NCI-H748 treated with DMSO at 0.1 percent for 48 hours (cell line): ENCODE measurements around the gene TENM4.

Experiments used
- DNase-seq: peaks from one replicate; lab custom pipeline; 2025; lab: John Stamatoyannopoulos, UW

TENM4 gene

GRCh38 chr11:78740199-78741071 lies 700.4 kb downstream of the TENM4 start:
- no peak for DNase-seq

DNA sequence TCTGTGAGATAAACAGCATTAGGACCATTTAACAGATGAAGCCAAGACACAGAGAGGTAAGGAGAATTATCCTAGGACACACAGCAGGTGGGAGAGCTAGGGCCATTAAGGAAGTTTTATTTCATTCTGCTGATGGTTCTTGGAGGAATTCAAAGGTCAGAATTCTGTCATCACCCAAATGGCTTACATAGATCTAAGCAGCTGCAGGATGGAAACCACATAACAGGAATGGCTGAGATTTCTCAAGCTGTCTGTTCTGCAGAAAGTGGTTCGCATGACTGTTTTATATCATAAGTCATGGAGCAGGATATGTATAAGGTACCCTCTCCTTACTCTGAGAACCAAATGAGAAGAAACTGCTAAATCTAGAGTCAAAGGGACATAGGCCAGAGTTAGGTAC lies 702.9 kb downstream of the TENM4 start:
- no peak for DNase-seq

GRCh38 chr11:78737301-78737700 lies 703.5 kb downstream of the TENM4 start:
- DNase-seq, result no peak

DNA sequence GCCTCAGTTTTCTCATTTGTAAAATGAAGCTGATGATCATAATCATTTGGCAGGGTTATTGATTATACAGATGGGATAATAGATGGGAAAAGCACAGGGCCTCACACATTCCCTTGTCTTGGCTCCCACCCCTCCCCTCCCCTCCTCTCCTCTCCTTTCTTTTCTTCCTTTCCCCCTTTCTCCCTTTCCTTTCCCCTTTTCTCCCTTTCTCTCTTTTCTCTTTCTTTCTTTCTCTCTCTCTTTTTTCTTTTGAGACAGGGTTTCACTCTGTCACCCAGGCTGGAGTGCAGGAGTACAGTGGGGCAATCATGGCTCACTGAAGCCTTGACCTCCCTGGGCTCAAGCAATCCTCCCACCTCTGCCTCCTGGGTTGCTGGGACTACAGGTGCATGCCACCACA lies 705.1 kb downstream of the TENM4 start:
- DNase-seq, result no peak

GRCh38 chr11:78733031-78733430 lies 707.8 kb downstream of the TENM4 start:
- no peak for DNase-seq

DNA sequence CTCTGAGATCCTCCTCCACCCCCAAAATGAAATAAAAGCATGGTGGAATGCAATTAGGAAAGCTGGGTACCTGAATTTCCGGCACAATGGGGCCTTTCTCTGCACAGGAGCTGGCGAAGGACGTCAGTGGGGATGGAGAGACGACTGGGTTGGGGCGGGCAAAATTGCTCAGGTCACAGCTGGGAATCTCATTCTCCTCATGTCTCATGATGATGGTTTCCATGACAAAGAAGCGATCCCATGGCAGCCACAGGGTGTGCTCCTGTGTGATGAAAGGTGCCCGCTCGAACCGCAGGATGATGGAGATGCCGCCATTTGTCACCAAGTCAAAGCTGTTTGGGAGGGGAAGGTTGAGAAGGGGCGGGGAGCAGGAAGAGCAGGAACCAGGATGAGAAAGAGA lies 708.6 kb downstream of the TENM4 start:
- DNase-seq, result no peak

GRCh38 chr11:78731027-78731426 lies 709.8 kb downstream of the TENM4 start:
- peak; percentile 4 for DNase-seq

GRCh38 chr11:78730267-78730824 lies 710.5 kb downstream of the TENM4 start:
- DNase-seq, result no peak

GRCh38 chr11:78727816-78728215 lies 713.0 kb downstream of the TENM4 start:
- DNase-seq, result no peak

GRCh38 chr11:78725200-78725599 lies 715.6 kb downstream of the TENM4 start:
- no peak for DNase-seq

DNA sequence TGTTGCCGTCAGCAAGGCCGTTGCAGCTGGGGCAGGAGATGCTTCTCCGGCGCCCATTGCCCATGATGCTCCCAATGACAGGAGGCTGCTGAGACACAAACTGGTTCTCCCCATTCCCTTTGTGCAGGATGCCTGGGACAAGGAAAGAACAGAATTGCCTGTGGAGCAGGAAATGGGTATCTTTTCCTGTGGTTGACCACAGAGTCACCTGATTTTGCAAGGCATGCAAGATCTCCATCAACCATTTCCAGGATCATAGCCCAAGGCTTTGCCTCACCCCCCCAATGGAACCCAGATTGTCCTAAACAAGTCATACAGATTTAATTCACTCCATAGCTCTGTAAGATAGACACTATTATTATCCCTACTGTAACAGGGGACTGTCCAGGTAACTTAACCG lies 718.0 kb downstream of the TENM4 start:
- no peak for DNase-seq

DNA sequence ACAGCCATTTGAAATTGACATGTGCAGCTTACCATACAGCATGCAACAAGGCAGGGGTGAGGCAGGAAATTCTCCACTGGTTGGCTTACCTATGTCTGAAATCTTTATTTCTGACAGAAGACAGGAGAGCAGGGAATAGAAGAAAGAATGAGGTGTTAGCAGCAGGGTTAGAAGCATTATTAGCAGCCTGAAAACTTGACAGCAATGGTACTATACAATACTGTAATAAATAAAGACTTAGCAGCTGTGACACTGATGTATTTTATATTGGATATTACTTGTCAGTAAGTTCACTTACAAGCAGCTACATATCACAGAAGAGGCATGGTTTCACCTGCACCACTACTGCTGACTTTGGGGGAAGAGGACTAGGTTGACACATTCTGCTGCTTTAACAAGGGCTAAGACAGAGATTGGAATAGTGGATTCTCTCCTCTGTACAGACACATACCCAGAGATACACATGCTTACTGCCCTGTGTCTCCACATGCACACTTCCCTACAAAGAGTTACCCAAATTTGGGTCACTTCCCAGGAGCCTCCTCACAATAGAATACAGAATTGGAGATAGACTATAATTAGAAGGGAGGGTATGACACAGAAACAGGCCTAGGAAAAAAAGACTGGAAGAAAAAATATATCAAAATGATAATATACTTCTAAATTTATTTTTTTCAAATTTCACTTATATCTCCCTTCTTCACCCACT lies 720.4 kb downstream of the TENM4 start:
- no peak for DNase-seq

- no peak for DNase-seq
Observed at GRCh38 chr11:78717041-78717440, 723.8 kb downstream of the TENM4 start.

DNA sequence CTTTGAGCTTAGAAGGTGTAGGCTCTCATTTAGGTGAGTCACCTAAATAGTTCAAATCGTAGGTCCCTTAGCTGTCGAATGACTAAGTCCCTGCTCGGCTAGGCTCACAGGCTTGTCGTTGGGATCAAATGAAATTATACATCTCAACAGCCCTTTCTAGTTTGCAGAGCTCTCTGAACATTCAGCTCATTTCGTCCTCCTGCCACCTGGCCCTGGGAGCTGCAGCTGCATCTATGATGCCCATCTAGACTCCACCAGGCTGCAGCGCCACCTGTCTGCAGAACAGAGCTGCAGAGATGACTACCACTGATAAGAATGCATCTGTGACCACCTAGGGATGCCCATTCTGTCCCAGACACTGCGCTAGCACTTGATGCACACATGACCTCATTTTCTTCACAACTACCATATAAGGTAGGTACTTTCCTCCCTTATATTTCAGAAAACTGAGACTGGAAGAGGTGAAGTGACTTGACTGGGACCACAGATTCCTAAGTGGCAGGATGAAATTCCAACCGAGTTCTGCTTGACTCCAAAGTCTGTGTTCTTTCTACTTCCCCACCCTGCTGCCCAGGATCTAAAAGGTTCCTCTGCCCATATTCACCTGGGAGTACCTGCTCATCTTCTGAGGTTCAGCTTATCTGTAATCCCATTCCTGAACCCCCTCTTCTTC lies 725.1 kb downstream of the TENM4 start:
- DNase-seq, result peak; percentile 65

GRCh38 chr11:78714539-78714938 lies 726.3 kb downstream of the TENM4 start:
- DNase-seq, result peak; percentile 30

DNA sequence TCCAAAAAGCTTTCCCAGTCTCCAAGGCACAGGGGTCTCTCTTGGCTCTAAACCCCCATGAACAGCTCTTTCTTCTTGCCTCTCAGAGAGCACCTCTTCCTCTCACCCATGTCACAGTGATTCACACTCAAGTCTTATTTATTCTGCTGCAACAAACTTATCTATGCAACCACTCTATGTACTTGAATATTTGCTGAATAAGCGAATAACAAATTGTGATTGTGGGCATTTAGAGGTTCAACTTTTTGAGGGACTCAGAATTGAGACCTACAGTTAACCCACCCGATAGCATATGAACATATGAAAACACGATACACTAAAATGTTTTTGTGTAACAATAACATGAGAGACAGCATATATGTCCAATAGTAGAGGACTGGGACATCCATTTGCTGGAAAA lies 729.1 kb downstream of the TENM4 start:
- DNase-seq, result no peak

DNA sequence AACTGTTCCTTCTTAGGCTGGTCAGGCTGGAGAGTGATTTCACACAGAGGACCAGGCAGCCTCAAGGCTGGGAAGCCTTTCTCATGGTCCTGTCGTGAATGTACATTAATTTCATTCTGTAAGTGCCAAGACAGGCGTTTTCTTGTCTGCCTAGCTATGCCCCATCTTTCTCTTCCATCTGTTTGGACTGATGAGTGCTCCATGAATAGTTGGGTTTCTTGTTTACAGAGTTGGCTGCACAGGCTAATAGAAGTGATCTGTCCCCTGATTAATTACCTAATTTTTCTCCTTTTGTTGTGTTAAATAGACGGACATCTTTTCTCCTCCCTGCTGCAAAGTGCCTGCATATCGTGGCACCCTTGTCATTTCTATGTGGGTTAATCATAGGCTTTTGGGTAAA lies 730.4 kb downstream of the TENM4 start:
- no peak for DNase-seq

DNA sequence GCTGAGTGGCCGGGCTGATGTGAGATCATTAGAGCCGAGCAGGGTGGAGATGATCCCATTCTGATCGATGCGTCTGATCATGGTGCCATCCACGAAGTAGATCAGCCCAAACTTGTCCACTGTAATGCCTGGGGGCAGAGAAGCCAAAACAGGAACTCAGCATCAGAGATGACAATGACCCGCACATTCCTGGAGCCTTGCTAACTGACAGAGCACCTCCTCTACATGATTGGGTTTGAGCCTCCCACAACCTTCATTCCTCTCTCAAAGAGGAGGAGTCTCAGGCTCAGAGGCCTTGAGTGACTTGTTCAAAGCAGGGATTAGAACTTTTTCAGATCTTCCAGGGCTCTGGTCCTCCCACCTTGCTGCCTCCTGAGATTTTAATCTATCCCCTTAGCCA lies 732.4 kb downstream of the TENM4 start:
- DNase-seq, result no peak

DNA sequence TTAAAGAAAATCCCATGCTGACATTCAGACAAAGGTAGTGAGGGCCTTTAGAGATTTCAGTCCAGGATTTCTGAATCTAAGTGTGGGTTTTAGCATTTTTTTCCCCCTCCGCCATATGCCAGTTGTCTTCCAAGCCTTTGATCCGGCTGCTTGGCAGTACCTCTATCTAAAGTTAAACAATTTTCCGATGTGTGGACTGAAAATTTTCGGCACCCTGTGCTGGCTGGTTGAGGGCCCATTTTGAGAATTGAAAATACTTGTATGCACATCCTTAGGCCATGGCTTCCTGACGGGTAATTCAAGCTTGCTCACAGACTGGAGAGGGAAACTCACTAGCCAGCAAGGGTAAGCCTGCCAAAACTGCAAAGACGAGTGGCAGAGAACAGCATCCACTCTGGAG lies 734.3 kb downstream of the TENM4 start:
- DNase-seq, result no peak

- DNase-seq, result no peak
Observed at GRCh38 chr11:78704811-78705210, 736.0 kb downstream of the TENM4 start.

DNA sequence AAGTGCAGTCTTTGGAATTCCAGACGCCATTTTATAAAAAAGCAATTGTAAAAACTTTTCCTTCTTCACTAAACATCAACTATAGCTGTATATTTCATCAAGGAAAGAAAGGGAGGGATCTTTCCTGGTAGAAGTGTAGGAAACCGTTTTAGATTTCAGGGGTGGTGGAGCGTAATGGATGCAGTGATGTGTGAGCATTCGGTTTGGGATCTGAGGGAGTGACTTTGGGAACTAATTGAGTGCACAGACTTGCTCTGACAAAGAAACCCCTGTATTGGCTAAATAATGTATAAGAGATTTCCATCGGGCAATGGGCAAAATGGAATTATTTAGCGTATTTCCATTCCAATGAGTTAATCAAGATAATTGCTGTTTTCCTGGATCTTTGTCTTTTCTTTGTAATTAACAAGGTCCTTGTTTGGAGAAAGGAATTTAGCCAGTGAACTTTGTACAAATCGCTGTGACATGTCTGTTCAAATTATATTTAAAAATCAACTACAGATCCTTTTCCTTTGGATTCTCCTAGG lies 741.2 kb downstream of the TENM4 start:
- no peak for DNase-seq

DNA sequence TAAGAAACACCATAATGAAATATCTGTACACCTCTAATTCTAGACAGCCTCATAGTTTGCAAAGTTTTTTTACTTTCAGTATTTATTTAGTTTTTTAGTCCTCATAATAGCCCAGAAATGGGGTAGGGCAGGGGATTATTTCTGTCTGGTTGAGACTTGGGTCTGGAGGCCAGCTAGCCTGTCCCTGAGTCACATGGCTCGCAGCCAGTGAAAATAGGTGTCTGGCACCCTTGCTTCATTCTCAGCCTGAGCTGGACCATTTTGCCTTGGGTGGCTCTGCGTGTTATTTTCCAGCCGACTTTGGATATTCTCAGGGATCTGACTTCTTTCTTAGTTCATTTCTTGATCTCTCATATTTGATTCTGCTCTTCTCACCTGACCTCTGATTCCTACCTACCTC lies 742.2 kb downstream of the TENM4 start:
- DNase-seq, result no peak
